NCI-H524 treated with DMSO at 0.1 percent for 48 hours (cell line): Measurements from ENCODE around the gene PLEKHA7.
"Not testable (repeated sequence)": the region's sequence is repeated elsewhere in the genome, so short reads cannot be mapped to it uniquely, and the experiment has no call there.

ENCODE experiments used
- DNase-seq: peaks from one replicate; lab custom pipeline; 2025; lab: John Stamatoyannopoulos, UW

Gene PLEKHA7

DNA sequence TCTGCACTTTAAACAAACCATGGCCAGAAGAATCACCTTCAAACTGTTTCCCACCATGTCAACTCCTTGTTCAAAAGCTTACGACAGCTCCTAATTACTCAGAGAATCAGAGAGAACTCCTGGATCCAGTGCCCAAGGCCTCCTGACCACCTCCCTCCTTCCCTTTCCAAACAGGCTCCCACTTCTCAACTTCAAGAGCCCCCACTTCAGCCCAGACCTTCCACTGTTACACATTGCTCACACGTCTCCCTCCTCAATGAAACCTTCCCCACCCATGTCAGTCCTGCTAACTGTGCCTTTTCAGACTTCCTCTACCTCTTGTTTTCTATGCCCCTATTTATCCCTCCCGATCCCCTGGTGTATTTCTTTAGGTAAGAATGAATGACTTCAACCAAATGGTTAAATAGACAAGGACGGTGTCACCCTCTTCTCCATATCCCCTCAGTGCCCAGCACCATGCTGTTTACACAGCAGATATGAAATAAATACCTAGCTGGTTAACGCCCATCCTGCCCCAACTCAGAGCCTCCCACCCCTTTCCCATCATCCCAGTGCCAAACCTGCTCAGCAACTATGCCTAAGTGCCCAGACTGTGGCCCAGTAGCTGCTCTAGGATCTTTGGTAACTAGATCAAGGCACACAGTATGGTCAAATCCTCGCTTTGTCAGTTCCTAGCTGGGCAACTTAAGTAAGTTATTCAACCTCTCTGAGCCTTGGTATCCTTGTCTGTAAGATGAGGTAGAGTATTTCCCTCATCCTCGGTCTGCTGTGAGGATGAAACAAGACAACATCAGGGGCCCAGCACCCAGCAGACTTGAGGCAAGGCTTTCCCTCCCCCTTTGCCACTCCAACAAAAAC is 36.8 kb downstream of the PLEKHA7 start:
- no peak for DNase-seq

DNA sequence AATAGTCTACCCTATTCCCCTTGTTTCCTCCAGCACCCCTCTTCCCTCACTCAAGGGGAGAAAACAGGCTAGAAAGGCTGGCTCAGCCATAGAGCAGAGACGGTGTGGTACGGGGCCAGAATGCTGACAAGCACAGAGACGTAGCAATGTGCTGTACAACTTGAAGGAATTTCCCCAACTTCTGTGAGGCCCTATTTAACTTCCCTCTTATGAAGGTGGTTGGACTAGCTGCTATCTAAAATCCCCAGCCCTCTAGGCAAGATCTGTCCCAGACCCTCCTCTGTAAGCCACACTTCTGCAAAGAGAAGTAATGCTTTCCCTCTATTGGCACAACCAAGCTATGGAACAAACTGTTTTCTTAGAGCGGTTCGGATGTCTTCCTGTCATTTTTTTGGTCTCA is 37.8 kb downstream of the PLEKHA7 start:
- no peak for DNase-seq

DNA sequence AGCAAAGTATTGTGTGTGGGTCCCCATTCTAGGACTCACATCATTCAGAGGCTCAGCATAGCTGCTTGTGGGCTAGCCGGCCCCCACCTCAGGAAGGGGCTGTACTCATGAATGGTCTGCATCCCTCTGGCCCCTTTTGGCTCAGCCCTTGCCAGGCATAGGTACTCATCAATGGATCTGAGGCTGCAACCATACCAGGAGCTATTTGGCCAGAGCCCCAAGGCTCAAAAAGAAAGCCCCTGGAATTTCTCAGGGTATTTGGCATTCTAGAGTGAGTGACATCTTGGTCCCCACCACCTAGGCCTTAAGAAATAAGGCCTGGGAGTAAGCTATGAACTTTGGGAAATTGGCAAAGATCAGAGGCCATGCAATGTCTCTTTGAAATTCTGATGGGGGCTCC is 38.3 kb downstream of the PLEKHA7 start:
- no peak for DNase-seq

DNA sequence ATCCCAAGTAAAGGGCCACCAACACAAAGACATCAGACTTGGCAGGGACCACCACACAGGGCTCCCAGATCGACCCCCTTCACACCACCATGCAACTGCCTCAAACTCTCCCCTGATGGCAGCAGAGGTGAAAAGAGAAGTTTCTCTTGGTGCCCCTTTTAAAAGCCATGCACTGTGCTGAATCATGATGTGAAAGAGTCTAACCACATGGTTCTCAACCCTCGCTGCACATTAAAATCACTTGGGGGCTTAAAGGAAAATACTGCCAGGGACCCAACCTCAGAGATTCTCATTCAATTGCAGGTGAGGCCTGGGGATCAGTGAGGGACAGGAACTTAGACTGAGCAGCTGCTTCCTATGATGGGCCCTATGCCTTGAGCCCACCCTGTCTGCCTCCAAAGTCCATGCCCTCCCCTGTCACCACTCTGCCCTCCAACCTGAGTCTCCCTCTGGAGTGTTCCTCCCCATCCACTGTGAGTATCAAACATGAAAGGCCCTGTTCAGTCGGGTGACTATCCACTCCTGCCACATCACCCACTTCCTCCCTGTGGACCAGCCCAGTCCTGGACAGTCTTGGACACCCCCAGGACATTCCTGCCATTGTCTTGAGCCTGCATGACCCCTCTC is 40.8 kb downstream of the PLEKHA7 start:
- DNase-seq, result no peak

GRCh38 chr11:16969010-16969999 is 44.9 kb downstream of the PLEKHA7 start:
- DNase-seq, result peak; percentile 69

GRCh38 chr11:16968196-16968595 is 46.0 kb downstream of the PLEKHA7 start:
- no peak for DNase-seq

- DNase-seq, result no peak
These were observed 47.1 kb downstream of the PLEKHA7 start for GRCh38 chr11:16966930-16967671.

DNA sequence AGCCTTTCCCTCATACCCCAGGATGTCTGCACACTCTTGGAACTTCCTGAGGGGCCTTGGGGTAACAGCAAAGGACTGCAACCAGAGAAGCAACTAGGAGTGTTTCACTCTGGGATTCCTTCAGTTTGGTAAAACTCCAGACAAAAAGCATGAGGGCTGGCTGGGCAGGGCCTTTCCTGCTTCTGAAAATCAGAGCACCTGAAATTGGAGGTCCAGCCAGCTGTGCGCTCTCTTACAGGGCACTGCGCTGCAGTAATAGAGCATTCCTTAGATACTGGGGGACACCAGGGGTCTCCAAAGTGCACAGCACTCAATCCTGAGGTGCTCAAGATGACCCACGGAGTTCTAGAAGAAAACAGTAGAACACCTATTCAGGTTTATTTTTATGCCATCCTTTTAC is 49.7 kb downstream of the PLEKHA7 start:
- DNase-seq, result no peak

GRCh38 chr11:16963316-16963876 is 50.8 kb downstream of the PLEKHA7 start:
- no peak for DNase-seq

GRCh38 chr11:16962589-16962988 is 51.6 kb downstream of the PLEKHA7 start:
- not testable (repeated sequence) for DNase-seq

- no peak for DNase-seq
These were observed 52.1 kb downstream of the PLEKHA7 start for GRCh38 chr11:16962146-16962545.

GRCh38 chr11:16960250-16960649 is 54.0 kb downstream of the PLEKHA7 start:
- DNase-seq, result no peak

- no peak for DNase-seq
These were observed 54.6 kb downstream of the PLEKHA7 start for GRCh38 chr11:16959602-16960001.

DNA sequence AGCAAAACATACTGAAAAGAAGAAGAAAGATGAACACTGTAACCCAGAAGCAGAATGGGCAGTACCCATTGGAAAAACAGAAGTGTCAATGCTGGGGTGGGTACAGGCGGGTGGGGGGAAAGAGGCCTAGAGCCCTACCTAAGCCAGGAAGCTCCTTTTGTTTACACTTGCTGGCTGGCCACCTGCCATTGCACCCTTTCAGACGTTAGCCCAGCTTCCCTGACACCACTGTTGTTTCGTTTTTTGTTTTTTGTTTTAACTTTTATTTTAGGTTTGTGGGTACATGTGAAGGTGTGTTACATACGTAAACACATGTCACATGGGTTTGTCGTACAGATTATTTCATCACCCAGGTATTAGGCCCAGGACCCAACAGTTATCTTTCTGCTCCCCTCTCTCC is 55.4 kb downstream of the PLEKHA7 start:
- no peak for DNase-seq

DNA sequence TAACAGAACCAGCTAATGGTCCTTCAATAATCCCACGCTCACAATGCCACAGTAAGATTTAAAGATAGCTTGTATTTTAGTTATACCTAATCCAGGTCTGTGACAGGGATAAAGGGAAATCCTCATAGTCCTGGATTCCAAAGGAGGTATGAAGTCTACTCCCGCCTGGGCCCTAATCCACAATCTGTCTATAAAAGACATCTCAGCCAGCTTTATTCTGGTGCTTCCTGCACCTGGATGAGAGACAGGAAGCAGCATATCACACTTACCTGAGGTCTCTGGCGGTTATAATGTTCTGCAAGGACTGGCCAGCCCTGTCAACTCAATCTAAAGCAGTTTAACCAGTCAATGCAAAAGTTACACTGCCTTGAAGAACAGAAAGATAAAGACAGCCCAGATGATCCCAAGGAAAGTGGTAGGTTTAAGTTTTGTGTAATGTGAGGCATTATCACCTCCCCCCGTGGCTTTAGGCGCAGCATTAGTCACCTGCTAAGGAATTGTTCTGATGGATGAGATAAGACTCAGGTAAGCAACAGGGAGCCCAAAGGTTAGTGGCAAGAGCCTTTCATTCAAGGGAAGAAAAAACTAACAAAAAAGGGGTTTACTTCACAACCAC is 57.6 kb downstream of the PLEKHA7 start:
- no peak for DNase-seq

- no peak for DNase-seq
These were observed 60.6 kb downstream of the PLEKHA7 start for GRCh38 chr11:16953663-16954062.

DNA sequence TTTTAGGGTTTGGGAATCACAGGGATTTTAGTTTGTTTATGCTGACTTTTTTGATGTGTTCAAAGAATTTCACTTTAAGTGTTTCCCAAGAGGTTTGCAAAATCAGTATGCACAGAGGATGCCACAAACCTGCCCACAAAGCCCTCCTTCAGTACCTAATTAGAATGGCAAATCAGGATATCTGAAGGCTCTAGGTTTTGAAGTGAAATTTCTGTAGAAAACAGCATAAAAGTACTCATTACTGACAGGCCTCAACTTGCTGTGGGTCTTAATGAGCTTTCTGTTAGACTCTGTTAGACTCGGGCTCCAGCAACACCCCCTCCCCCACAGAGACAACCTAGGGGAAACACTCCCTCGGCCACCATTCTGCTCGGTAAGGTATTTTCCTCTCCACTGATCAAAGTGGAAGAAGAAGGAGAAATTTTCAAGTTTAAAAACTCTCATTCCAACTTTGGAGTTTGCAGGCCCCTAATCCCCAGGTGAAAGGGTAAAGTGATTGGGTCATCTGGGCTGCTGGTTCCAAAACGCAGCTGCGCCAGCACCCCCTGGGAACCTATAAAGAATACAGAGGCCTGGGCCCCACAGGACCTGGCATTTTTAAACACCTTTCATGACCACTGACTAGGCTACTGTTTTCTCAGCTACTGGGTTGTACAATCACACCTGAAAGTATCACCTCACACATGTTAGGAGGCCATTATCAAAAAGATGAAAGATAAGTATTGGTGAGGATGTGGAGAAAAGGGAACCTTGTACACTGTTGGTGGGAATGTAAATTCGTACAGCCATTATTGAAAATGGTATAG is 67.5 kb downstream of the PLEKHA7 start:
- DNase-seq, result no peak

DNA sequence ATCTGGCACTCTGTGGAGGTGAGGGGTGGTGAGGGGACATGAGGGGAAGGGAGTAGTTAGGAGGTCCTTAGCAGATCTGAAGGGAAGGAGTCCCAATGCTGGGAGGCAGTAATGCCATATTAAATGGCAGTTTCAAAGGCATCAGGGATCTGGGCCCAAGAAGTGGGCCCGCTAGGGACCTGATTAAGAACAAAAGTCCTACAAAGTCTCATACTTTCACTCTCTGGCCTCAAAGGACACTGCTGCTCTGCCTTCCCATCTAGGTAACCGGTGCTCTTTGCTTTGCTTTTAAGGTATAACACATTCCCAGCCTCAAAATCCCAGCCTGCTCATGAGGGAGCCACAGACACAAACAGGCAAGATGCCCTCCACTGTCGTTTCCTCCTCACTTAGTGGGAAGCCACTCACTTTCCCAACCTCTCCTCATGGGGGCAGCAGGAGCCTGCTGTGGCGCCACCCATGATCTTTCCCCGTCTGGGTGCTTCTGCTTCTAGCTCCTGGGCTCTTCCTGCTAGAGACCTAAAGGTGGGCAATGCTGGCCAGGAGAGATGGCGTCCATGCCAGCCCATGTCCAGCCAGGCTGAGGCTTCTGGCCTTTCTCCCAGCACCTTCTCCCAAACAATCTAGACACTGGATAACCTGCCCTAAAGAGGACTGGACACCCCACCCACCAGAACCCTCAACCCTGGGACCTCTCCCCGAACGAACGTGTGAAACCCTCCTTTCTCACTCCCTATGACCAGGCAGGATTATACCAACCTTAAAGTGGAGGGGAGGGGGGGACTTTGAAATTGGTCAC is 68.3 kb downstream of the PLEKHA7 start:
- DNase-seq, result no peak

- no peak for DNase-seq
These were observed 71.3 kb downstream of the PLEKHA7 start for GRCh38 chr11:16942911-16943310.
